Measurements from ENCODE around the gene BMPER. TPM values are rescaled to one million over a fixed set of nuclear protein-coding genes. Genes with fewer than 3 reads are reported as not detected.
"Not testable (repeated sequence)": the region's sequence is repeated elsewhere in the genome, so short reads cannot be mapped to it uniquely, and the experiment has no call there.

Gene BMPER
- total RNA-seq, 2 experiments from 2014 or later, result not detected

- H3K4me1 Mint-ChIP-seq, result no peaks in the 10 kb centered on the region
- DNase-seq, result no peak
- no peak overlapping the region for H3K4me3 Mint-ChIP-seq
- no peaks in the 10 kb centered on the region for H3K36me3 Mint-ChIP-seq
- no peaks in the 10 kb centered on the region for H3K9me3 Mint-ChIP-seq
- H3K27ac Mint-ChIP-seq, result no peak overlapping the region
- H3K27me3 Mint-ChIP-seq, result no peaks in the 10 kb centered on the region
Measured at GRCh38 chr7:34165466-34165865, 260.1 kb downstream of the BMPER start.

- Mint-ChIP-seq H3K9me3 (no peaks in the 10 kb centered on the region), H3K4me3 (no peak overlapping the region), H3K36me3 (no peaks in the 10 kb centered on the region), H3K4me1 (no peaks in the 10 kb centered on the region), H3K27ac (no peak overlapping the region), H3K27me3 (no peaks in the 10 kb centered on the region)
- no peak for DNase-seq
Measured at GRCh38 chr7:34165927-34166550, 260.7 kb downstream of the BMPER start.

- Mint-ChIP-seq H3K9me3 (no peaks in the 10 kb centered on the region), H3K27me3 (no peaks in the 10 kb centered on the region), H3K4me3 (no peak overlapping the region), H3K27ac (no peak overlapping the region), H3K4me1 (no peaks in the 10 kb centered on the region), H3K36me3 (no peaks in the 10 kb centered on the region)
- DNase-seq, result no peak
Measured at GRCh38 chr7:34168013-34168412, 262.7 kb downstream of the BMPER start.

- not testable (repeated sequence) for H3K4me1 Mint-ChIP-seq, H3K4me3 Mint-ChIP-seq, H3K27me3 Mint-ChIP-seq, H3K9me3 Mint-ChIP-seq, H3K36me3 Mint-ChIP-seq, DNase-seq, H3K27ac Mint-ChIP-seq
Measured at GRCh38 chr7:34174688-34175616, 269.6 kb downstream of the BMPER start.

GRCh38 chr7:34175837-34176236 lies 270.5 kb downstream of the BMPER start:
- no peak for DNase-seq
- Mint-ChIP-seq H3K4me1 (no peaks in the 10 kb centered on the region), H3K4me3 (no peak overlapping the region), H3K27ac (no peak overlapping the region), H3K27me3 (no peaks in the 10 kb centered on the region), H3K36me3 (no peaks in the 10 kb centered on the region), H3K9me3 (peaks cover 4% of the 10 kb centered on the region)

GRCh38 chr7:34177476-34177875 lies 272.1 kb downstream of the BMPER start:
- Mint-ChIP-seq H3K36me3 (no peaks in the 10 kb centered on the region), H3K9me3 (peaks cover 4% of the 10 kb centered on the region), H3K27ac (no peak overlapping the region), H3K27me3 (no peaks in the 10 kb centered on the region), H3K4me1 (no peaks in the 10 kb centered on the region), H3K4me3 (no peak overlapping the region)
- DNase-seq, result no peak

GRCh38 chr7:34181271-34181958 lies 276.1 kb downstream of the BMPER start:
- DNase-seq, result no peak
- Mint-ChIP-seq H3K27ac (no peak overlapping the region), H3K4me1 (no peaks in the 10 kb centered on the region), H3K27me3 (no peaks in the 10 kb centered on the region), H3K9me3 (no peaks in the 10 kb centered on the region), H3K36me3 (no peaks in the 10 kb centered on the region), H3K4me3 (no peak overlapping the region)

- Mint-ChIP-seq H3K4me1 (no peaks in the 10 kb centered on the region), H3K4me3 (no peak overlapping the region), H3K27me3 (no peaks in the 10 kb centered on the region), H3K9me3 (no peaks in the 10 kb centered on the region), H3K36me3 (no peaks in the 10 kb centered on the region), H3K27ac (no peak overlapping the region)
- no peak for DNase-seq
Measured at GRCh38 chr7:34184466-34184865, 279.1 kb downstream of the BMPER start.

- Mint-ChIP-seq H3K36me3 (no peaks in the 10 kb centered on the region), H3K4me3 (no peak overlapping the region), H3K9me3 (no peaks in the 10 kb centered on the region), H3K4me1 (no peaks in the 10 kb centered on the region), H3K27ac (no peak overlapping the region), H3K27me3 (no peaks in the 10 kb centered on the region)
- DNase-seq, result no peak
Measured at GRCh38 chr7:34187798-34188307, 282.5 kb downstream of the BMPER start.

GRCh38 chr7:34189031-34189430 lies 283.7 kb downstream of the BMPER start:
- no peaks in the 10 kb centered on the region for H3K36me3 Mint-ChIP-seq
- H3K4me3 Mint-ChIP-seq, result no peak overlapping the region
- H3K27ac Mint-ChIP-seq, result no peak overlapping the region
- no peaks in the 10 kb centered on the region for H3K27me3 Mint-ChIP-seq
- DNase-seq, result no peak
- H3K9me3 Mint-ChIP-seq, result no peaks in the 10 kb centered on the region
- H3K4me1 Mint-ChIP-seq, result no peaks in the 10 kb centered on the region

GRCh38 chr7:34190299-34190698 lies 285.0 kb downstream of the BMPER start:
- DNase-seq, result no peak
- no peak overlapping the region for H3K27ac Mint-ChIP-seq
- no peak overlapping the region for H3K4me3 Mint-ChIP-seq
- no peaks in the 10 kb centered on the region for H3K9me3 Mint-ChIP-seq
- H3K27me3 Mint-ChIP-seq, result no peaks in the 10 kb centered on the region
- H3K36me3 Mint-ChIP-seq, result no peaks in the 10 kb centered on the region
- H3K4me1 Mint-ChIP-seq, result no peaks in the 10 kb centered on the region

GRCh38 chr7:34191162-34191561 lies 285.8 kb downstream of the BMPER start:
- DNase-seq, result no peak
- no peaks in the 10 kb centered on the region for H3K36me3 Mint-ChIP-seq
- no peaks in the 10 kb centered on the region for H3K9me3 Mint-ChIP-seq
- no peak overlapping the region for H3K27ac Mint-ChIP-seq
- H3K4me3 Mint-ChIP-seq, result no peak overlapping the region
- H3K4me1 Mint-ChIP-seq, result no peaks in the 10 kb centered on the region
- no peaks in the 10 kb centered on the region for H3K27me3 Mint-ChIP-seq

- no peaks in the 10 kb centered on the region for H3K4me1 Mint-ChIP-seq
- no peak overlapping the region for H3K4me3 Mint-ChIP-seq
- no peaks in the 10 kb centered on the region for H3K27me3 Mint-ChIP-seq
- DNase-seq, result no peak
- no peaks in the 10 kb centered on the region for H3K9me3 Mint-ChIP-seq
- no peaks in the 10 kb centered on the region for H3K36me3 Mint-ChIP-seq
- no peak overlapping the region for H3K27ac Mint-ChIP-seq
Measured at GRCh38 chr7:34191771-34192479, 286.6 kb downstream of the BMPER start.

GRCh38 chr7:34192906-34193305 lies 287.6 kb downstream of the BMPER start:
- Mint-ChIP-seq H3K4me1 (no peaks in the 10 kb centered on the region), H3K4me3 (no peak overlapping the region), H3K36me3 (no peaks in the 10 kb centered on the region)

GRCh38 chr7:34198231-34198641 lies 292.9 kb downstream of the BMPER start:
- DNase-seq, result no peak
- H3K36me3 Mint-ChIP-seq, result no peaks in the 10 kb centered on the region
- no peaks in the 10 kb centered on the region for H3K27me3 Mint-ChIP-seq
- H3K4me1 Mint-ChIP-seq, result no peaks in the 10 kb centered on the region
- H3K27ac Mint-ChIP-seq, result no peak overlapping the region
- H3K4me3 Mint-ChIP-seq, result no peak overlapping the region
- H3K9me3 Mint-ChIP-seq, result no peaks in the 10 kb centered on the region

More at GRCh38 chr7:34192906-34193305, 287.6 kb downstream of the BMPER start:
- Mint-ChIP-seq H3K9me3 (no peaks in the 10 kb centered on the region), H3K27ac (no peak overlapping the region), H3K27me3 (no peaks in the 10 kb centered on the region)
- no peak for DNase-seq

Measured in activated naive CD8-positive, alpha-beta T cell treated with anti-CD3 and anti-CD28 coated beads for 36 hours (primary cell).